ENCODE measurements around the gene MSRB3. TPM values are rescaled to one million over a fixed set of nuclear protein-coding genes. Genes with fewer than 3 reads are reported as not detected.

The MSRB3 gene
- total RNA-seq, 2 donors from 2014 or later, result 1.2 to 2.1 TPM

DNA sequence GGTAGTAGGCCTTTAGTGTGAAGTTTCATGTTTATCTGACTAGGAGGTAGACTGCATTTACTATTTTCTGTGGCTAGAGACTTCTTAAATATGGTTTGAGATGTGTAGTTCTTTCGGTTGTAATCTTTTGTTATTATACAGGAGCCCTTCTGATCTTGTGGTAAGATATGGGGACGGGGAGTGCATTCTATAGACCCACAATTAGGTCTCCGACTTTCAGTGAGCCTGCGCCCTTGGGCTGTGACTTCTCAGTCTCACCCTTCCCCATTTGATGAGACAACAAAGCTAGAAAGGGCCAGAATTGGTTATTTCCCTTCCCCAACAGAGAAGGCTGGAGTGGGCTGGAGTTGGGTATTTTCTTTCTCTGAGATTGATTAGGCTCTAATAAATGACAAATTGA, 130.0 kb downstream of the MSRB3 start:
- Mint-ChIP-seq H3K36me3 (ENCODE audit: low read depth) (no peaks in the 10 kb centered on the region), H3K27me3 (ENCODE audit: insufficient read depth) (no peaks in the 10 kb centered on the region)

DNA sequence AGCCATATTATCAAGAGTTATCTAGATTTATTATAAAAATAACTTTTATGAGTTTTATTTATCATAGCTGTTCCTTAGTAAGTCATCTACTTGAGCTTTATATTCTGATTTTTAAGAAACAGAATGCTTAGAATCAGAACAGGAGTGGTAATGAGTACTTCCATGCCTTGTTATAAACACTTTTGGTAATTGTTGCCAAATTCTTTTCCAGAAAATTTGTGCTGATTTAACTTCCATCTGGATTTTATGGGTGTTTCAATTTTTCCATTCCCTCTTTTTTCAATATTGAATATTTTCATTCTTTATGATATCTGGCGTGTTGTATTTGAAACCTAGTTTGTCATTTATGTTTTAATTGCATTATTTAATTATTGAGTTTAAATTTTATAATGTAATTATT, 131.2 kb downstream of the MSRB3 start:
- H3K36me3 ChIP-seq (ENCODE audit: control insufficient read depth, insufficient read depth, low read length), result no peaks in the 10 kb centered on the region
- H3K9ac ChIP-seq (ENCODE audit: extremely low read depth, low read length, poor library complexity, severe bottlenecking), result no peak overlapping the region
- Mint-ChIP-seq H3K27ac (no peak overlapping the region), H3K4me1 (no peaks in the 10 kb centered on the region), H3K36me3 (ENCODE audit: low read depth) (no peaks in the 10 kb centered on the region), H3K27me3 (ENCODE audit: insufficient read depth) (no peaks in the 10 kb centered on the region), H3K4me3 (no peak overlapping the region), H3K9me3 (no peaks in the 10 kb centered on the region)
- no peaks in the 10 kb centered on the region for H3K4me1 ChIP-seq (ENCODE audit: control insufficient read depth, insufficient read depth, low read length)
- WGBS, 2 experiments (ENCODE audit: insufficient coverage in 1 of 2, insufficient read length in 1 of 2), result no CpG with 5 or more reads among the region's 1 CpG
- H3K9me3 ChIP-seq (ENCODE audit: control insufficient read depth, low read length), result no peaks in the 10 kb centered on the region
- no peak overlapping the region for H3K27ac ChIP-seq (ENCODE audit: low read depth, low read length)
- H3K4me3 ChIP-seq (ENCODE audit: low read length), result no peak overlapping the region
- TF ChIP-seq, protein P1, sequence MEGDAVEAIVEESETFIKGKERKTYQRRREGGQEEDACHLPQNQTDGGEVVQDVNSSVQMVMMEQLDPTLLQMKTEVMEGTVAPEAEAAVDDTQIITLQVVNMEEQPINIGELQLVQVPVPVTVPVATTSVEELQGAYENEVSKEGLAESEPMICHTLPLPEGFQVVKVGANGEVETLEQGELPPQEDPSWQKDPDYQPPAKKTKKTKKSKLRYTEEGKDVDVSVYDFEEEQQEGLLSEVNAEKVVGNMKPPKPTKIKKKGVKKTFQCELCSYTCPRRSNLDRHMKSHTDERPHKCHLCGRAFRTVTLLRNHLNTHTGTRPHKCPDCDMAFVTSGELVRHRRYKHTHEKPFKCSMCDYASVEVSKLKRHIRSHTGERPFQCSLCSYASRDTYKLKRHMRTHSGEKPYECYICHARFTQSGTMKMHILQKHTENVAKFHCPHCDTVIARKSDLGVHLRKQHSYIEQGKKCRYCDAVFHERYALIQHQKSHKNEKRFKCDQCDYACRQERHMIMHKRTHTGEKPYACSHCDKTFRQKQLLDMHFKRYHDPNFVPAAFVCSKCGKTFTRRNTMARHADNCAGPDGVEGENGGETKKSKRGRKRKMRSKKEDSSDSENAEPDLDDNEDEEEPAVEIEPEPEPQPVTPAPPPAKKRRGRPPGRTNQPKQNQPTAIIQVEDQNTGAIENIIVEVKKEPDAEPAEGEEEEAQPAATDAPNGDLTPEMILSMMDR (conservative IDR thresholded peaks at IDR 0.05), result no peak
- DNase-seq, result no peak
- no peaks in the 10 kb centered on the region for H3K27me3 ChIP-seq (ENCODE audit: control insufficient read depth, insufficient read depth, low read length, poor library complexity, severe bottlenecking)

More for the DNA sequence above, 130.0 kb downstream of the MSRB3 start:
- no peaks in the 10 kb centered on the region for H3K27me3 ChIP-seq (ENCODE audit: control insufficient read depth, insufficient read depth, low read length, poor library complexity, severe bottlenecking)
- no peaks in the 10 kb centered on the region for H3K9me3 ChIP-seq (ENCODE audit: control insufficient read depth, low read length)
- Mint-ChIP-seq H3K4me1 (no peaks in the 10 kb centered on the region), H3K27ac (no peak overlapping the region), H3K9me3 (no peaks in the 10 kb centered on the region), H3K4me3 (no peak overlapping the region)
- H3K4me1 ChIP-seq (ENCODE audit: control insufficient read depth, insufficient read depth, low read length), result no peaks in the 10 kb centered on the region
- no peak overlapping the region for H3K27ac ChIP-seq (ENCODE audit: low read depth, low read length)
- DNase-seq, result no peak
- no peak overlapping the region for H3K9ac ChIP-seq (ENCODE audit: extremely low read depth, low read length, poor library complexity, severe bottlenecking)
- no peaks in the 10 kb centered on the region for H3K36me3 ChIP-seq (ENCODE audit: control insufficient read depth, insufficient read depth, low read length)
- 92% methylated on average over 4 of the region's 4 CpGs; no CpG with 5 or more reads in 1 of the 2 experiments for WGBS, 2 experiments (ENCODE audit: insufficient coverage in 1 of 2, insufficient read length in 1 of 2)
- H3K4me3 ChIP-seq (ENCODE audit: low read length), result no peak overlapping the region
- TF ChIP-seq, protein P1 (conservative IDR thresholded peaks at IDR 0.05), result no peak

DNA sequence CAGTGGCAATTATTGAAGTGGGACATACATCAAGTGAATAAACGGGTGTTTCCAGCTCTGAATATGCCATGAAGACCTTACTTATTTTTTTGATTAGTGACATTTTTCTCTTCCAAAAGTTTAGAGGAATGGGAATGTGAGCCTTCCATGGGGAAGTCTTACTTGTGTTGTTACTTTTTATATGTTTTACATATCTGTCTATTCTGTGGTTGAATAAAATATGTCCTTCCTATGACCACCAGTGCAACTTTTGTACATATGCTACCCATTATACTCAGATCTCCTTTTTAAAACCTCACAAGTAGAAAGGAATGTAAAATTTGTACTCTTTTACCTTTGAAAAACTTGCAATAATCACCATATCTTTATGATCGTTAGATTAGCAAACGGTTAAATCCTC, 132.7 kb downstream of the MSRB3 start:
- no peaks in the 10 kb centered on the region for H3K36me3 ChIP-seq (ENCODE audit: control insufficient read depth, insufficient read depth, low read length)
- no peak overlapping the region for H3K9ac ChIP-seq (ENCODE audit: extremely low read depth, low read length, poor library complexity, severe bottlenecking)
- 91 to 100% methylated on average over 1 to 3 of the region's 3 CpGs for WGBS, 2 experiments (ENCODE audit: insufficient coverage in 1 of 2, insufficient read length in 1 of 2)
- Mint-ChIP-seq H3K9me3 (no peaks in the 10 kb centered on the region), H3K36me3 (ENCODE audit: low read depth) (no peaks in the 10 kb centered on the region), H3K4me3 (no peak overlapping the region), H3K4me1 (no peaks in the 10 kb centered on the region), H3K27ac (no peak overlapping the region), H3K27me3 (ENCODE audit: insufficient read depth) (peaks cover 7% of the 10 kb centered on the region)
- no peaks in the 10 kb centered on the region for H3K4me1 ChIP-seq (ENCODE audit: control insufficient read depth, insufficient read depth, low read length)
- no peaks in the 10 kb centered on the region for H3K9me3 ChIP-seq (ENCODE audit: control insufficient read depth, low read length)
- H3K27me3 ChIP-seq (ENCODE audit: control insufficient read depth, insufficient read depth, low read length, poor library complexity, severe bottlenecking), result peaks cover 11% of the 10 kb centered on the region
- TF ChIP-seq, protein P1 (conservative IDR thresholded peaks at IDR 0.05), result no peak
- no peak for DNase-seq
- H3K4me3 ChIP-seq (ENCODE audit: low read length), result no peak overlapping the region
- no peak overlapping the region for H3K27ac ChIP-seq (ENCODE audit: low read depth, low read length)

Measured in endodermal cell (in vitro differentiated cells).